HG03039 (cell line): ENCODE measurements around the gene BCAS3.
"Not testable (repeated sequence)": the region's sequence is repeated elsewhere in the genome, so short reads cannot be mapped to it uniquely, and the experiment has no call there.

Experiments used
- ATAC-seq: cut with Tn5 transposase; IDR thresholded peaks from one replicate; pipeline ENCODE4 v1.9.1; 2021; ENCODE audit warnings: mild to moderate bottlenecking, moderate library complexity; ENCODE audit not compliant: unreplicated experiment

Gene BCAS3

GRCh38 chr17:60920107-60920506 lies 242.5 kb downstream of the BCAS3 start:
- ATAC-seq = no peak

DNA sequence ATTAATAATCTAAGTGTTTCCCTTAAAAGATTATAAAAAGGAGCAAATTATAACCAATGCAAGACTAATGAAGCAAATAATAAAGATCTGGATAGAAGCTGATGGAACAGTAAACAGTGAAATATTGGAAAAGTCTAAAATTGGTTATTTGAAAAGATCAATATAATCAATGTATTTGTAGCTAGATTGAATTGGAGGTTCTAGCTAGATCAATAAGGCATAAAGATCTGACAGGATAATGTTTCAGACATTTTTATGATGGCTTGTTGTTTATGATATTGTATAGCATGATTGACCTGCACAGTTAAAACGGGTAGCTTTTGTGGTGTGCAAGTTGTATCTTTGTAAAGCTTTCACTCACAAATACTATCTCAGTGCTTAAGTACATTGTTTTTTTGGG lies 245.3 kb downstream of the BCAS3 start:
- no peak for ATAC-seq

GRCh38 chr17:60926466-60927183 lies 249.0 kb downstream of the BCAS3 start:
- ATAC-seq = no peak

- ATAC-seq = no peak
Observed at GRCh38 chr17:60933739-60934138, 256.1 kb downstream of the BCAS3 start.

DNA sequence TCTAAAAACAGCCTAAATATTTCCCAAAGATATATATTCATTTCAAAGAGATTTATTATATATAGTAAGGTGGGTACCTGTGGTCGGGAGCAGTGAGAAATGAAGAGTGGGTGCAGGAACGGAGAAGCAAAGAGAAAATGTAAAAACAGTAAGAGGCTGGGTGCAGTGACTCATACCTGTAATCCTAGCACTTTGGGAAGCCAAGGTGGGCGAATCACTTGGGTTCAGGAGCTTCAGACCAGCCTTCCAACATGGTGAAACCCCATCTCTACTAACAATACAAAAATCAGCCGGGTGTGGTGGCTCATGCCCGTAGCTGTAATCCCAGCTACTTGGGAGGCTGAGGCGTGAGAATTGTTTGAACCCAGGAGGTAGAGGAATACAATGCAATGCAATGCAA lies 257.1 kb downstream of the BCAS3 start:
- no peak for ATAC-seq

DNA sequence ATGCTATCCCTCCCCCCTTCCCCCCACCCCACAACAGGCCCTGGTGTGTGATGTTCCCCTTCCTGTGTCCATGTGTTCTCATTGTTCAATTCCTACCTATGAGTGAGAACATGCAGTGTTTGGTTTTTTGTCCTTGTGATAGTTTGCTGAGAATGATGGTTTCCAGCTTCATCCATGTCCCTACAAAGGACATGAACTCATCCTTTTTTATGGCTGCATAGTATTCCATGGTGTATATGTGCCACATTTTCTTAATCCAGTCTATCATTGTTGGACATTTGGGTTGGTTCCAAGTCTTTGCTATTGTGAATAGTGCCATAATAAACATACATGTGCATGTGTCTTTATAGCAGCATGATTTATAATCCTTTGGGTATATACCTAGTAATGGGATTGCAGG lies 258.3 kb downstream of the BCAS3 start:
- ATAC-seq = not testable (repeated sequence)

GRCh38 chr17:60939318-60939717 lies 261.7 kb downstream of the BCAS3 start:
- ATAC-seq = no peak

DNA sequence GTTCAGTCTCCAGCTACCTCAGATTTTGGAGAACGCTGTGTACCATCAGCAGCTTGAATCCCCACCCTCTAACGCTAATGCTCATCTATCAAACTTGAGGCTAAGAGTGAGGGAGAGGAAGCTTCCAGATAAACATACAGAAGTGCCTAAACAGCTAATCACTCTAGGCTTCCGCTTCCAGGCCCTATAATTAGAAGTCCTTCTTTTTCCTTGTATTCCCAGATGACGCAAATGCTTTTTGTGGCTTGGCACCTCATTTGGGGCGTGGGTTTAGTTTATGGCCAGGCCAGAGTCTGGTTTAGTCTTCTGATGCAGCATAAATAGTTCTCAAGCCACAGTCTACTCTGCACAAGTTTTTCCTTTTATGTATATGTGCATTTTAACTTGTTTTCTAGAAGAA lies 263.4 kb downstream of the BCAS3 start:
- no peak for ATAC-seq

- ATAC-seq = no peak
Observed at GRCh38 chr17:60941571-60941970, 263.9 kb downstream of the BCAS3 start.

- ATAC-seq = no peak
Observed at GRCh38 chr17:60944751-60945150, 267.1 kb downstream of the BCAS3 start.

DNA sequence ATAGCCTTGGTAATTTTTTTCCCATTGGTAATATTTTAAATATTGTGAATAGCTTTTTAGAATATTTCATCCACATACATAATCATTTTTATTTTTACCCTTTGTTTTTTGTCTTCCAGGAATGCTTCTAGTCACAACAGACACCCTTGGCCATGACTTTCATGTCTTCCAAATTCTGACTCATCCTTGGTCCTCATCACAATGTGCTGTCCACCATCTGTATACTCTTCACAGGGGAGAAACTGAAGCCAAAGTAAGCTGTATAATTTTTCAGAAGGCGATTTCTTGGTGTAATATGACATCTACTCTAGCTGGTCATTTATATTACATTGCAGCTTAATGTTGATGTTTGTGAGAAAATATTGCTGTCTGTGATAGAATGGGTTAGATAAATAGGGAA lies 269.4 kb downstream of the BCAS3 start:
- ATAC-seq = no peak

DNA sequence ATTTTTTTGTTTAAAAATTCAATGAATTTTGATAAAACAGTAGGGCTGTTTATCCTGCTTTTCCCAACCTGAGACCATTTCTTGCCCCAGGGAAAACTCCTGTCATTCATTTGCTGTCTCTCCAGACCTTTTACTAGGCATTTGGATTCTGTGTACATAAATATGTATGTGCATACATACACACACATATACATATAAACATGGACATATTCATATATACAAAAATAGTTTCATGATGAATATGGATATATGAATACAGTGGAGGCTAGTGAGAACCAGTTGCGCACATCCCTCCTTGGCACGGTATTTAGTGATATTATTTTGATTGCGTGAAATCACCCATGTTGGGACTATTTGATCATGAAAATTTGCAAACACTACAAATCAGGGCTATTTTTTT lies 269.9 kb downstream of the BCAS3 start:
- ATAC-seq = no peak

GRCh38 chr17:60952747-60953146 lies 275.1 kb downstream of the BCAS3 start:
- no peak for ATAC-seq

DNA sequence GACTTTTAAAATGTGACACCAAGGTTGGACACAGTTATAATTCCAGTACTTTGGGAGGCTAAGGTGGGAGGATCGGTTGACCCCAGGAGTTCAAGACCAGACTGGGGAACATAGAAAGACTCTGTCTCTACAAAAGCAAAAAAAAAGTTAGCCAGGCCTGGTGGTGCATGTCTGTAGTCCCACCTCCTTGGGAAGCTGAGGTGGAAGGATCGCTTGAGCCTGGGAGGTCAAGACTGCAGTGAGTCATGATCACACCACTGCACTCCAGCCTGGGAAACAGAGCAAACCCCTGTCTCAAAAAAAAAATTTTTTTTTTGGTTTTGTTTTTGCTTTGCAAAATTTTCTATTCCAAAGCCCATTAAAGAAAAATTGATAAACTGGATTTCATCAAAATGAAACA lies 281.4 kb downstream of the BCAS3 start:
- no peak for ATAC-seq

- ATAC-seq = no peak
Observed at GRCh38 chr17:60959696-60960095, 282.0 kb downstream of the BCAS3 start.

DNA sequence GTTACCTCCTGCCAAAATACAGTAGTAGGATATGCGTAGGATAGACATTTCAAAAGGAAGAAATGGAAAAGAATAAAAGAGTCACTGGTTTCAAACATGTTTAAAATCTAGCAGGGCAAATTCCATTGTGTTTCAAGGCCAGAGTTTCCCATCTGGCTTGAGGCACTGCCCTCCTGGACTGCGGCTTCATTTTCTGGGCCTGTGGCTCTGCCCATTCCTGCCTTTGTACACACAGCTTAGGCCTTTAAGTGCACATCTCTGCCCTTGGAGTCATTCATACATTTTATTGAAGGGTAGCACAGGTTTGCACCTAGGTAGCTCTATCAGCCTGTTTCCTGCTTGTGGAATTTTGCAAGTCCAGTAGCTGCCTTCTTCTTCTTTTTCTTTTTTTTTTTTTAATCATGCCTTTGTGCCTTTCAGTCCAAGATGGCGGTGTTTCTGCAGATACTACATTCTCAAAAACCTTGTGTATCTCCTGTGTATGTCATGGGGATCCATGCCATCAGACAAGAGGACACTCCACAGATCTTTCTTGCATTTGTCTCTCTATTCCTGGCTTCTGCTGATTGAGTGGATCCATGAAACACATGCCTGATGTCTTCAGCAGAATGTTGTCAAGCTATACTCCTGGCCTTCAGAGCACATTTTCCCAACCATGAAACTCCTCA lies 282.9 kb downstream of the BCAS3 start:
- no peak for ATAC-seq

GRCh38 chr17:60964160-60964559 lies 286.5 kb downstream of the BCAS3 start:
- ATAC-seq = no peak

GRCh38 chr17:60968266-60968665 lies 290.6 kb downstream of the BCAS3 start:
- ATAC-seq = no peak

DNA sequence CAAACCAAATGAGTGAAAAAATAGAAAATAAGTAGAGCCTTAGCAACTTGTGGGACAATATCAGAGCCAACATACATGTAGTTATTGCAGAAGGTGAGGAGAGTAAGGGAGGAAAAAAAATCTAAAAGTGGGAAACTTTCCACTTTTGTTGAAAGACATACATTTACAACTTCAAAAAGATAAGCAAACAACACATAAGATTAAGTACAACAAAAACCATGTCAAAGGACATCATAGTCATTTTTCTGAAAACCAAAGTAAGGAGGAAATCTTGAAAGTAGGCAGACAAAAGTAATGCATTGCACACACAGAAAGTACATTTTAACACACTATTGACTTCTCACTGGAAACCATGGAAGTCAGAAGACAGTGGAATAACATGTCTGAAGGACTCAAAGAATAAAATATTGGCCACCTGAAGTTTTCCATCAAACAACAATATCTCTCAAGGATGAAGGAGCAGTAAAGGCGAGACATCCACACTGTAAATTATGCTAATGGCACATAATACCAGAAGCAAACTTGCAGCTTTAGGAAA lies 291.9 kb downstream of the BCAS3 start:
- ATAC-seq = no peak

DNA sequence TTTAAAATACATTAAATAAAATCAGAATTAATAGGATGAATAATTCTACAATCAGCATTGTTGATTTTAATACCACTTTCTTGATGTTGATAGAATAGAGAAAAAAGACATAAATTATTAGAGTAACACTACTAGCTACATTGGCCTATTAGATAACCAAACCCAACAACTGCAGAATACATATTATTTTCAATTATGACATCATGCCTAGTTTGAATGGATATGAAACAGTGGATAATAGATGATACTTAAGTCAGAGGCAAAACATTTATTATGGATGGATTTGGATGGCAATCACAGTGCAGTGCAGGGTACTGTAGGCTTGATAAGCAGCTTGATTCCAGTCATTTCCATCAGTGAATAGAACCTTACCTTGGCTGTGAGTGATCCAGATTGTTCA lies 293.1 kb downstream of the BCAS3 start:
- ATAC-seq = no peak

DNA sequence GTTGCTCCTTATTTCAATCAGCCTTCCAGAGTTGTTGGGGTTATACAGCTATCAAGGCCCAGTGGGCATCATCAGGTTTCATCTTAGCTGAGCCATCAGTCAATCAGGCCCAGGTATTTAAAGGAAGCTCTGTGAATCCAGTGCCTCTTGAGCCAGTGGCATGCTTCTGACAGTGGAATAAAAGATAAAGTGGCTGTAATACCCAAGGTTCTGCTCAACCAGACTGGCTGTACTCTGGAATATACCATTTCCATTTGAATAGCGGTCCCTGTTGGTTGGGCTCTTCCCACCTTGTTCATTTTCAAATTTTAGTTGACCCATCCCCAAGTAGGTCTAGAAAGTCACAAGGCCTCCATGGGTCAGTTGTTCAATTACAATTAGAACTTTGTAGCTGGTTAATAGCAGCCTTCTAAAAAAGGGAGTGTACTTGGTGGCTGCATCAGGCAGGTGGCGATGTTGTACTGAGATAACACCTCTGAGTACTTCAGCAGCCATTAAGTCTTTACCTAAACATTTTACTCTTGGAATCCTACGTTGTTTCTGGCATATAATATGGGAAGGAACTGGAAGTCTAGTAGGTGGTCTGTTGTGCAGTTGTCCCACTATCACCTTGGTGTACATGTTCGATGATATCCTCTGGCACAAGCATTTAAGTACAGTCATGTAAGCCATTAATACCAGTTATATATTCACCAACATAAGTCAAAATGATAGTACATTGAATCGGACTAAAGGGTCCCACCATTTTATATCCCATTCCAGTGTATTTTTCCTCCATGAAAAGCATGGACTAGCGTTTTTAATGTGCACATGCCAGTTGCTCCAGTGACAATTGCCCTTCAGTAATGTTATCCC lies 294.1 kb downstream of the BCAS3 start:
- ATAC-seq = no peak

DNA sequence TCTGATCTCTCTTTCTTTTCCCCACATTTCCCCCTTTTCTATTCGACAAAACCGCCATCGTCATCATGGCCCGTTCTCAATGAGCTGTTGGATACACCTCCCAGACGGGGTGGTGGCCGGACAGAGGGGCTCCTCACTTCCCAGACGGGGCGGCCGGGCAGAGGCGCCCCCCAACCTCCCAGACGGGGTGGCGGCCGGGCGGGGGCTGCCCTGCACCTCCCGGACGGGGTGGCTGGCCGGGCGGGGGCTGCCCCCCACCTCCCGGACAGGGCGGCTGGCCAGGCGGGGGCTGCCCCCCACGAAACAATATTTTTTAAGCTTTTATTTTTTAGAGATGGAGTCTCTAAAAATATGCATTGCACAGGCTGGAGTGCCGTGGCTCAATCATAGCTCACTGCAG lies 299.2 kb downstream of the BCAS3 start:
- not testable (repeated sequence) for ATAC-seq
